Astrocyte of the spinal cord (primary cell): ENCODE data around the gene CXCL12.

ENCODE experiments used
- DNase-seq: peaks from one replicate; pipeline ENCODE4 v3.0.0; 2011; ENCODE audit warnings: low read depth, low spot score
- H3K4me3 ChIP-seq: 2 replicates; pipeline ENCODE4 v1.5.1; 2011; ENCODE audit warnings: low read depth, mild to moderate bottlenecking, low read length, moderate library complexity
- in situ Hi-C: cut with HindIII; loops from 2 replicates; pipeline ENCODE4 v1.10.0; 2017; ENCODE audit warnings: low sequenced_read_pairs
- TF ChIP-seq, protein P1 (sequence below): IDR thresholded peaks from 2 replicates; pipeline ENCODE4 v1.5.1; 2012; ENCODE audit warnings: low read depth, mild to moderate bottlenecking, low read length, inconsistent platforms

Gene CXCL12

DNA sequence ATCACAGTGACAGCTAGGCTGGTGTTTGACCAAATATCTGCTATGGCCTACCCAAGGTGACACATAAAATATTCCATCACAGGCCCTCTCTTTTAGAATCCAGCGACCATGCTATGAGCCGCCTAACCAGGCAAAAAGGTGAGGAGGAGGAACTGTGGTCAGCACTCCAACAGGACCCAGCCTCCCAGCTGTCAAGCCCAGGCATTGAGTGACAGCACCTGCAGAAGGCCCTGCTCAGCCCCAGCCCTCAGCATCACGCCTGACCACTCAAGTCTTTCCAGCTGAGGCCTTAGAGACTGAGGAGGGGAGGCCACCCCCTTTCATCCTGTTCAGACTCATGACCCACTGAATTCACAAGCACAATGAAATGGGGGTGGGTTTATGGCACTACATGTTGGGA, 43.0 kb downstream of the CXCL12 start:
- in situ Hi-C loops, result no loop called here
- no peak for DNase-seq
- TF ChIP-seq, protein P1, sequence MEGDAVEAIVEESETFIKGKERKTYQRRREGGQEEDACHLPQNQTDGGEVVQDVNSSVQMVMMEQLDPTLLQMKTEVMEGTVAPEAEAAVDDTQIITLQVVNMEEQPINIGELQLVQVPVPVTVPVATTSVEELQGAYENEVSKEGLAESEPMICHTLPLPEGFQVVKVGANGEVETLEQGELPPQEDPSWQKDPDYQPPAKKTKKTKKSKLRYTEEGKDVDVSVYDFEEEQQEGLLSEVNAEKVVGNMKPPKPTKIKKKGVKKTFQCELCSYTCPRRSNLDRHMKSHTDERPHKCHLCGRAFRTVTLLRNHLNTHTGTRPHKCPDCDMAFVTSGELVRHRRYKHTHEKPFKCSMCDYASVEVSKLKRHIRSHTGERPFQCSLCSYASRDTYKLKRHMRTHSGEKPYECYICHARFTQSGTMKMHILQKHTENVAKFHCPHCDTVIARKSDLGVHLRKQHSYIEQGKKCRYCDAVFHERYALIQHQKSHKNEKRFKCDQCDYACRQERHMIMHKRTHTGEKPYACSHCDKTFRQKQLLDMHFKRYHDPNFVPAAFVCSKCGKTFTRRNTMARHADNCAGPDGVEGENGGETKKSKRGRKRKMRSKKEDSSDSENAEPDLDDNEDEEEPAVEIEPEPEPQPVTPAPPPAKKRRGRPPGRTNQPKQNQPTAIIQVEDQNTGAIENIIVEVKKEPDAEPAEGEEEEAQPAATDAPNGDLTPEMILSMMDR, result no peak
- no peak overlapping the region for H3K4me3 ChIP-seq

DNA sequence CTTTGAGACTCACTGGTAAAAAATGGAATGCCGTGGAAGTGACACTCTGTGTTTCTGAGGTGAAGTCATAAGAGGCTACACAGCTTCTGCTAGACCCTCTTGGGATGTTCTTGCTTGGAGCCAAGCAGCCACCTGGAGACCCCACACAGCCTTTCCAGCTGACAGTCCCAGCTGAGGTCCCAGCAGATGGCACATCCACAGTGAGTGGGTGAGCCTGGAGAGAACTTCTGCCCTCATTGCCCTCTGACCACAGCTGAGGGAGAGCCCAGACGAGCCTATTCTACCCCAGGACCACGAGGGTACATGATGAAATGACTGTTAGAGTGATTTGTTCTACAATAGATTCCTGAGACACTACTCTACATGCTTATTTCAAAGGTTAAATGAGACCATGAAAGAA, 44.3 kb downstream of the CXCL12 start:
- no peak for DNase-seq
- in situ Hi-C loops, result no loop called here
- TF ChIP-seq, protein P1, result no peak
- no peak overlapping the region for H3K4me3 ChIP-seq

DNA sequence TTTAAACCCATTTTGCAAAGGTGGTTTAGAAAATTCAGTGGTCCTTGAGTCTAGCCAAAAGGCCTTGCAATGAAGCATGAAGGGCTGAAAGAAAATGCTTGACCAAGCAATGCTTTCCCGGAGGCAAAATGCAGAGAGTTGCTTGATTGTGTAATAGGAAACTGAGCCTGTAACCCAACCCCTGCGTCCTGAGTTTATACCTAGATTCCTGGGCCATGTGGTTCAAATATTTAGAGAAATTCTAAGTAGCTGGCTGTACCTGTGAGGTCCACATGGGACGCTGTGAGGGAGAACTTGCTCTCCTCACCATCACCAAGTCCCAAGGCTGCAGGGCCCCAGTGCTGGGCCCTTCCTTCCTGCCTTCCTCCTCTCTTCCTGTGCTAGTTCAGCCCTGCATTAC, 45.7 kb downstream of the CXCL12 start:
- DNase-seq, result no peak
- TF ChIP-seq, protein P1, result no peak
- no peak overlapping the region for H3K4me3 ChIP-seq
- in situ Hi-C loops, result no loop called here

DNA sequence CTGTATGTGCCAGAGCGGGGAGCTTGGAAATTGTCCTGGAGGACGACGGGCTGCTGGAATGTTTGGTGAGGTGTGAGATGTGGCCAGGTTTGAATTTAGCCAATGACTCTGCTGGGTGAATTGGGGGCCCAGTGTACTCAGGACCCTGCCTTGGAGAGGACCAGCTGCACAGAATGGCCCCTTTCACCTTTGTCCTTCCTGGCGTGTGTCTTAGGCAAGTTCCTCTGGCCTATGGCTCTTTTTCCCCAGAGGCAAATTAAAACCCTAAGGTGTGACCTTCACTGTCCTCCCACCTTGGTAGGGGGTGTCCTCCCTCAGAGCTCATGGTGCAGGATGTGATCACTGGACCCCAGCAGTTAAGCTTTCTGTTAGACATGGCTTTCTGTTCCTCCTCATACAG, 47.8 kb downstream of the CXCL12 start:
- in situ Hi-C loops, result no loop called here
- TF ChIP-seq, protein P1, result no peak
- no peak for DNase-seq
- no peak overlapping the region for H3K4me3 ChIP-seq

DNA sequence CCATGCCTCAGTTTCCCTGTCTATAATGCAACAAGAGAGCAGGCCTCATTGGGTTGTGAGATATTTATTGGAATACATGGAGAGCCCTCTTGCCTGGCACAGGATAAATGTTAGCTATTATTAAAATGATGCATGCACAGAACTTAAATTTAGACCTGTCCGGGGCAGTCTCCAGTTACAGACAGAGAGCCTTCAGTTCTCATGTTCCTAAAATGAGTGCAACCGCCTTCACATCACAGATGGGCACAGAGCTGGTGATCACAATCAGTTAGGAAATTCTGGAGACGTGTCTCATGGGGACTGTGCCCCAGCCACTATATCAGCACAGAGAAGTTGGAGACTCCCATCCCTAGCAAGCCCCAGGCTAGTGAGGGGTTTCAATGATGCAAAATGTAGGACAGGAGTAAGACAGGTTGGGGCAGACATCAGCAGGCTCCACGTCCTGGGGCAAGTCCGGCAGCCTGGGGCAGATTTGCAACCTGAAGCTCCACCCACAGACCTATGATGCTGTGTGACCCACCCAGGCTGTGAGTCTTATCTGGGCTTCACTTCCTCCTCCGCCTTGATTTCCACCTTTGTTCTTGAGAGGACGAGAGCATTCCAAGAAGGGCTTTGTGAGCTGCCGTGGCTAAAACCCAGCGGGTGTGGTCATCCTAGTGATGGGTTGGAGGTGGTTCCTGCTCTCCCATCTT, 49.4 kb downstream of the CXCL12 start:
- no peak for DNase-seq
- TF ChIP-seq, protein P1, result no peak
- no peak overlapping the region for H3K4me3 ChIP-seq
- in situ Hi-C loops, result no loop called here

DNA sequence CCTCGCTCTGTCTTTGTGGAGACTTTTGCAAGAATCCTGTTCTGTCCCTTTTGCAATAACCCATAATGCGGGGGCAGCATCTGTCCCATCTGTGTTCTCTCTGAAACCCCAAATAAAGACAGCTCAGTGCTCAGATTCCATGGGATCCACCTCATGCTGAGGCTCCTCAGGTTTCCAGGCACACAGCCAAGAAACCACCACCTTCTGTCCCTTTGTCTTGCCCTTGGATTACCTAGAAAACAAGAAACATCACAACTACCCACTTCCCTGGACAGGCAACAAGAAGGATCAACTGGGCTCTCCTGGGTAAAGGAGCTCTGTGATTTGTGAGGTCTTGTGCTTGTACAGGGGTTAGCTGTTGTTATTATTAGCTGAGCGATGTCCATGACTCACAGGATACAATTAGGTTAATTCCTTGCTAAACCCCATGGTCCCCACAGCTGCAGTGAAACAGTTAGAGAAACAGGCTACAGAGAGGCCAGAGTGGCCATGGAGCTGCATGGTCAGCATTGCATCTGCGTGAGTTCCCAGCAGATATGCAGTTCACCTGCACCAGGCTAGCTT, 50.2 kb downstream of the CXCL12 start:
- H3K4me3 ChIP-seq, result no peak overlapping the region
- in situ Hi-C loops, result no loop called here
- TF ChIP-seq, protein P1, result no peak
- DNase-seq, result peak; percentile 52
